Stimulated activated naive CD8-positive, alpha-beta T cell treated with anti-CD3 and anti-CD28 coated beads, Interleukin-15, Interleukin-2, amounts not matched to agents 100 ng/mL and 50 ng/mL, for 24 hours (primary cell): ENCODE measurements around the gene CAMTA1.

Experiments
- H3K27ac Mint-ChIP-seq: one replicate; pipeline ENCODE4 v1.8.0; 2021; ENCODE audit warnings: mild to moderate bottlenecking, mixed read lengths
- H3K27me3 Mint-ChIP-seq: one replicate; pipeline ENCODE4 v1.8.0; 2021; ENCODE audit warnings: mixed read lengths
- H3K36me3 Mint-ChIP-seq: one replicate; pipeline ENCODE4 v1.8.0; 2021; ENCODE audit warnings: low read depth, mixed read lengths
- H3K4me1 Mint-ChIP-seq: one replicate; pipeline ENCODE4 v1.8.0; 2021; ENCODE audit warnings: low read depth, mixed read lengths
- H3K4me3 Mint-ChIP-seq: one replicate; pipeline ENCODE4 v1.8.0; 2021; ENCODE audit warnings: mild to moderate bottlenecking, mixed read lengths
- H3K9me3 Mint-ChIP-seq: one replicate; pipeline ENCODE4 v1.8.0; 2021; ENCODE audit warnings: mixed read lengths

Gene CAMTA1

GRCh38 chr1:7462617-7463016 is 677.4 kb downstream of the CAMTA1 start:
- Mint-ChIP-seq H3K4me3 (no peak overlapping the region), H3K36me3 (no peaks in the 10 kb centered on the region), H3K27me3 (no peaks in the 10 kb centered on the region), H3K27ac (no peak overlapping the region), H3K4me1 (no peaks in the 10 kb centered on the region), H3K9me3 (no peaks in the 10 kb centered on the region)

- Mint-ChIP-seq H3K27me3 (no peaks in the 10 kb centered on the region), H3K36me3 (no peaks in the 10 kb centered on the region), H3K9me3 (no peaks in the 10 kb centered on the region), H3K4me1 (no peaks in the 10 kb centered on the region), H3K27ac (no peak overlapping the region), H3K4me3 (no peak overlapping the region)
Observed at GRCh38 chr1:7463526-7463925, 678.3 kb downstream of the CAMTA1 start.

DNA sequence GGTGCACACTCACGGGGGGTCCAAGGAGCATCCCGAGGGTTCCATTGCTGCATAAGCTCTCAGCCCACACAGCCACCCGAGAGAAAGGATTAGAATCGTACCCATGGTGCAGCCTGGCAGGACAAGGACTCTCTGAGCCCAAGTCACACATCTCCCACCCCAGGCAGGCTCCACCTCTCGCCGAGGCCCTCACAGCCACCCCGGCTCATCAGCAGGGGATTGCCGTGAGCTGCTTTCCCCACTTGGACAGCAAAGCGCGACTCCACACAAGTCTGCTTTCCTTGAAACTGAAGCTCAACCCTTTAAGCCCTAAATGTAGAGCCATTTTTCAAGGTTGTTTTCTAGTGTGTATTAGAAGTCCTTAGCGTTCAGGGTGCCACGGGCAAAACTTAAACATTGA is 679.5 kb downstream of the CAMTA1 start:
- no peak overlapping the region for H3K4me3 Mint-ChIP-seq
- no peaks in the 10 kb centered on the region for H3K36me3 Mint-ChIP-seq
- H3K9me3 Mint-ChIP-seq: no peaks in the 10 kb centered on the region
- H3K4me1 Mint-ChIP-seq: no peaks in the 10 kb centered on the region
- H3K27ac Mint-ChIP-seq: no peak overlapping the region
- no peaks in the 10 kb centered on the region for H3K27me3 Mint-ChIP-seq

DNA sequence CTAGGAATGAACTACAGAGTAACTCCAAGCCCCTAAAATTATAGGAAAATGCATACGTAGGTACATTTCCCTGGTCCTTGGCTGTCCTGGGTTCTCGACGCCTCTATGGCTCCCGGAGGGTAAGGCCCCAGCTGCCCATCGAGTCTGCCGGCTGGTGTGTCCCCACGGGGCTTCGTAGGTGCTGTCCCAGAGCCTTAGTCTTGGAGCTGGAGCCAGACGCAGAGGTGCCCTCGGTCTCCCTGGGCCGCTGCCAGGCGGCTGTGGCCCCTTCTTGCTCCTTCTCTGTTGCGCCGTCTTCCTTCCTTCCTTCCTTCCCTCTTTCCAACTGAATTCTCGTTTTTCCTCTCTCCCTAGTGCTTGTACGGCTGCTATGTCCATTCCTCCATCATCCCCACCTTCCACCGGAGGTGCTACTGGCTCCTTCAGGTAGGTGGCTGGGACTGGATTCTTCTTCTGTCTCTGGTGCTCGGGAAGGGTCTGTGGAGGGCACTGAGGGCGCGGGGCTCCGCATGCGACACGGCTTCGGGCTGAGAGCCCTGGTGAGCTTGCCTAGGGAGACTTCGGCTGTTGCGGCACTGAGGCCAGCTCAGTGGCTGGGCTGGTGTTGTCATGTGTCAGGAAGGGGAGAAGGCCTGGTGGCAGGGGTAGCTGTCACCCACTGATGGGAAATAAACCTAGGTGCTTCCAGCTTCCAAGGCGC is 682.4 kb downstream of the CAMTA1 start:
- Mint-ChIP-seq H3K4me3 (no peak overlapping the region), H3K9me3 (no peaks in the 10 kb centered on the region), H3K36me3 (no peaks in the 10 kb centered on the region), H3K27ac (no peak overlapping the region), H3K4me1 (no peaks in the 10 kb centered on the region), H3K27me3 (no peaks in the 10 kb centered on the region)

DNA sequence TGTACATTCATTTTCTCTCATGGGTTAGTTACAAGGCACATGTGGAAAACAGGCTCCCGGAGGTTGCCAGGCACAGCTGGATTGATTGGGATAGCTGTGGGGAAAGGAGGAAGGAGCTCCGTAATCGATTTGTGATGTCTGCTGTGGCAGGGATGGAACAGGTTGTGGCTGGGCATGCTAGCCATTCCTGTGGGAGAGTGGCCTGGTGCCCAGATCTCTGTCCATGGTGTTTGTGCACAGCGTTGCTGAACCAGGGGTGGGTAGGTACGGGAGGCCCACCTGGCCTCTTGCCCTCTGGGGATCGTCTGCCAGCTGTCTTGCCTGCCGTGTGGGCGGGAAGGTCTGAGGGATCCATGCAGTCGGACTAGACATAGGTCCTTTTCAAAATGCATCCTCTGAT is 683.0 kb downstream of the CAMTA1 start:
- Mint-ChIP-seq H3K36me3 (no peaks in the 10 kb centered on the region), H3K4me1 (no peaks in the 10 kb centered on the region), H3K4me3 (no peak overlapping the region), H3K9me3 (no peaks in the 10 kb centered on the region), H3K27ac (no peak overlapping the region), H3K27me3 (no peaks in the 10 kb centered on the region)

GRCh38 chr1:7469255-7469938 is 684.1 kb downstream of the CAMTA1 start:
- no peaks in the 10 kb centered on the region for H3K36me3 Mint-ChIP-seq
- H3K27me3 Mint-ChIP-seq: no peaks in the 10 kb centered on the region
- H3K9me3 Mint-ChIP-seq: no peaks in the 10 kb centered on the region
- no peak overlapping the region for H3K4me3 Mint-ChIP-seq
- H3K27ac Mint-ChIP-seq: no peak overlapping the region
- no peaks in the 10 kb centered on the region for H3K4me1 Mint-ChIP-seq

GRCh38 chr1:7470904-7471638 is 685.8 kb downstream of the CAMTA1 start:
- H3K36me3 Mint-ChIP-seq: no peaks in the 10 kb centered on the region
- H3K4me3 Mint-ChIP-seq: no peak overlapping the region
- H3K27ac Mint-ChIP-seq: no peak overlapping the region
- H3K4me1 Mint-ChIP-seq: no peaks in the 10 kb centered on the region
- no peaks in the 10 kb centered on the region for H3K27me3 Mint-ChIP-seq
- H3K9me3 Mint-ChIP-seq: no peaks in the 10 kb centered on the region

DNA sequence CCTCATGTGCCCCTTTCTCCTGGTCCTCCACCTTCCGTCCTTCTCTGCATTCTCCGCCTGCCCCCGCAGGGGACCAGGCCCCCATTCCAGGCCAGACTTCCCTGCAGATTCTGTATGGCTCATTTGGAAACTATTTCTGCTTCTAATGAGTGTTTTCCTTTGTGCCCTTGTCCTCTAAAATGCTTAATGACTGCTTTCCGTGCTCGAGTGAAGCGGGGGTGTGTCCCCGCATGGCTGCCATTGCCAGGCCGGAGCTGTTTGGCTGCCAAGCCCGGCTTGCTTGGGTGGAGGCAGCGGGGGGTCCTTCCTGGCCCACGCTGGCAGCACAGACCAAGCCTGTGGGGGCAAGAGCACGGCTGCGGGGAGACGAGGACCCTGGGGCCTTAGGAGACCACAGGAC is 686.6 kb downstream of the CAMTA1 start:
- H3K36me3 Mint-ChIP-seq: no peaks in the 10 kb centered on the region
- H3K9me3 Mint-ChIP-seq: no peaks in the 10 kb centered on the region
- no peak overlapping the region for H3K4me3 Mint-ChIP-seq
- H3K4me1 Mint-ChIP-seq: no peaks in the 10 kb centered on the region
- no peak overlapping the region for H3K27ac Mint-ChIP-seq
- no peaks in the 10 kb centered on the region for H3K27me3 Mint-ChIP-seq

GRCh38 chr1:7473223-7474142 is 688.2 kb downstream of the CAMTA1 start:
- no peaks in the 10 kb centered on the region for H3K9me3 Mint-ChIP-seq
- H3K4me3 Mint-ChIP-seq: no peak overlapping the region
- H3K36me3 Mint-ChIP-seq: no peaks in the 10 kb centered on the region
- no peaks in the 10 kb centered on the region for H3K4me1 Mint-ChIP-seq
- no peak overlapping the region for H3K27ac Mint-ChIP-seq
- no peaks in the 10 kb centered on the region for H3K27me3 Mint-ChIP-seq

- Mint-ChIP-seq H3K9me3 (no peaks in the 10 kb centered on the region), H3K4me1 (no peaks in the 10 kb centered on the region), H3K27ac (no peak overlapping the region), H3K36me3 (no peaks in the 10 kb centered on the region), H3K4me3 (no peak overlapping the region), H3K27me3 (no peaks in the 10 kb centered on the region)
Observed at GRCh38 chr1:7474143-7474490, 688.9 kb downstream of the CAMTA1 start.

DNA sequence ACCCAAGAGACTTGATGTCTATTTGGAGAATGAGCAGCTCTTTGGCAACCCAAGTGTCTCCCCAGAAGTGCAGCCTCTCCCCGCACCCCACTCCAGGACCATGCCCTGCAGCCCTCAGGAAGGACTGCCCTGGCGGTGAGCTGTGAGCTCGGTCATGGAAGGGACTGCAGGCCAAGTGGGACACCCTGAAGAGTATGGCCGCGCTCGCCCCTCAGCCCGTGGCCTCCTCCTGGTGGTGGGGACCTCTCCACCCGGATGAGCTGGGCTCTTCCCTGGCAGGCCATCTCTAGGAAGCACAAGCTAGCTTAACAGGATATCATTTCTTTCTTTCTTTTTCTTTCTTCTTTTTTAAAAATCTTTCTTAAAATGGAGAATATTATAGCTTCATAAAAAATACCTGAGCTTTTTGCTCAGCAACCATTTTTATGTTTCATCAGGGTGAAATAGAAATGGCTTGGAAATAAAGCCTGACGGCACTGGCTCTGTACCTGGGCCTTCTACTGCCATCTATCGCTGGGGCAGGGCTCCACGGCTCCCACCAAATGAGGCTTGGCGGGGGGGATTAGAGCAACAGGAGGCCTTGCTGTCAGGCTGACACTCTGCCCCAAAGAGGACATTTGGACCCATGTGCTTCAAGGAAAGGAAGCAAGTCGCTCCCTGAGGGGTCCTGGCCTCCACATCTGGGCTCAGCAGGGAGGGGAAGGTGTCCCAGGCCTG is 689.7 kb downstream of the CAMTA1 start:
- Mint-ChIP-seq H3K27me3 (no peaks in the 10 kb centered on the region), H3K27ac (no peak overlapping the region), H3K9me3 (no peaks in the 10 kb centered on the region), H3K4me3 (no peak overlapping the region), H3K36me3 (no peaks in the 10 kb centered on the region), H3K4me1 (no peaks in the 10 kb centered on the region)

GRCh38 chr1:7475691-7476090 is 690.4 kb downstream of the CAMTA1 start:
- Mint-ChIP-seq H3K27me3 (no peaks in the 10 kb centered on the region), H3K4me3 (no peak overlapping the region), H3K9me3 (no peaks in the 10 kb centered on the region), H3K27ac (no peak overlapping the region), H3K4me1 (no peaks in the 10 kb centered on the region), H3K36me3 (no peaks in the 10 kb centered on the region)

DNA sequence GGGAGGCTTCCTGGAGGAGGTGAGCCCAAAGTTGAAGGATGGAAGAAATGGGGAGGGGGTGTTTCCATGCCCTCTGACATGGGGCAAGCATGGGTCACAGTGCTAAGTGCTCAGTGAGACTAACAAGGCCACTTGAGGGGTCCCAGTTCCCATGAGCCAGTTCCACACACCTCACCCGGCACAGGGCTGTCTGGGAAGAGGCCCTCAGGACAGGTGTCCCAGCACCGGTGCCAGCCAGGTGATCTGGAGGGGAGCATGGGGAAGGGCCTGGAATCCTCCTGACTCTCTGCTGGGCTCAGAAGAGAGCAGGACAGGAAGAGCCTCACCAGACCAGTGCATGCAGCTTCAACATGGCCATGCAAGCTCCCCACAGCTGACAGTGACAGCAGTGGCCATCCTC is 691.1 kb downstream of the CAMTA1 start:
- no peaks in the 10 kb centered on the region for H3K27me3 Mint-ChIP-seq
- H3K9me3 Mint-ChIP-seq: no peaks in the 10 kb centered on the region
- no peak overlapping the region for H3K4me3 Mint-ChIP-seq
- H3K4me1 Mint-ChIP-seq: no peaks in the 10 kb centered on the region
- no peak overlapping the region for H3K27ac Mint-ChIP-seq
- H3K36me3 Mint-ChIP-seq: no peaks in the 10 kb centered on the region

DNA sequence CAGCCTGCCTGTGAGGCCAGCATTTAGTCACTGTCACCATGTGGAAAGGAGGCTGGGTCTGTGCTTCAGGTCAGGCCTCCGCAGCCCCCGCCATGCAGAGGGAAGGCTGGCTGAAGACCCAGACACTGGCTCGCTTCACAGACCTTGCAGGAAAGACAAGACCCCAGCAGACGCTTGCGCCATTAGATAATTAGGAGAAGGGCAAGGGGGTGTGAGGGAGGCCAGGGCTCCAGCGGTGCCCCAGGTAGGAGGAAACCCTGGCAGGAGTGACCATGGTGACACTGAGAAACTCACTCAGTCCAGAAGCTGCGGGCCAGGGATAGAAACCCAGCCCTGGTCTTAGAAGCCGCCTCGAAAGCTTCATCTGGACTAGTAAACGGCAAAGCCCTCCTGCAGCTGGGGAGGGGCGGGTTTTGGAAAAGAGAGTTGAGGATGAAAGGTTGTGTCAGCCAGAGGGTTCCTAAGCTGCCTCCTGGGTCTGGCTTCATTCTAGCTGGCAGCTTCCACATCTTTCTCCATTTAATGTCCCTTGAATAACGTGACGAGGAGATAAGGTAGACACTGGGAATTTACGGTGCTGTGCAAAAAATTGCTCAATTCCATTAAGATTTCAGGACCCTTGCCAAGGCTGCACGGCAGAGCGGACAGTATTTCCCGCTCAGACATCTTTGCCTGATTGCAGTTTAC is 691.8 kb downstream of the CAMTA1 start:
- H3K4me1 Mint-ChIP-seq: no peaks in the 10 kb centered on the region
- no peaks in the 10 kb centered on the region for H3K36me3 Mint-ChIP-seq
- no peak overlapping the region for H3K27ac Mint-ChIP-seq
- H3K9me3 Mint-ChIP-seq: no peaks in the 10 kb centered on the region
- H3K27me3 Mint-ChIP-seq: no peaks in the 10 kb centered on the region
- no peak overlapping the region for H3K4me3 Mint-ChIP-seq
